Neutrophil (primary cell): ENCODE results near the gene CFL2.

Experiments used
- H3K27ac ChIP-seq: fragments of 200-600 bp; sonication (generic); 2 replicates; pipeline ENCODE4 v1.5.1; 2016; ENCODE audit warnings: mild to moderate bottlenecking, moderate library complexity
- H3K27me3 ChIP-seq: fragments of 200-600 bp; sonication (generic); 2 replicates; pipeline ENCODE4 v1.6.0; 2016; ENCODE audit warnings: mild to moderate bottlenecking
- H3K36me3 ChIP-seq: fragments of 200-600 bp; sonication (generic); 2 replicates; pipeline ENCODE4 v1.5.1; 2017
- H3K4me1 ChIP-seq, 2 experiments: fragments of 200-600 bp in 1 of 2; sonication (generic) in 1 of 2; 1 replicate in 1 of 2; 2 replicates in 1 of 2; pipeline versions ENCODE4 v1.5.1 to v1.6.1; 2013 to 2016; ENCODE audit warnings: low read depth in 1 of 2, low read length in 1 of 2, mild to moderate bottlenecking in 1 of 2, moderate library complexity in 1 of 2; ENCODE audit not compliant: control insufficient read depth in 1 of 2, insufficient read depth in 1 of 2
- H3K4me3 ChIP-seq, 2 experiments: fragments of 200-600 bp in 1 of 2; sonication (generic) in 1 of 2; 1 replicate in 1 of 2; 2 replicates in 1 of 2; pipeline ENCODE4 v1.5.1; 2013 to 2016; ENCODE audit warnings: low read depth in 1 of 2, low read length in 1 of 2, mild to moderate bottlenecking in 1 of 2, moderate library complexity in 1 of 2
- H3K9me3 ChIP-seq: fragments of 200-600 bp; sonication (generic); 2 replicates; pipeline ENCODE4 v1.5.1; 2016
- TF ChIP-seq, protein P1 (sequence below): fragments of 200-600 bp; sonication (generic); IDR thresholded peaks from 2 replicates; pipeline ENCODE4 v1.5.1; 2016; ENCODE audit warnings: antibody characterized with exemption

The CFL2 gene

DNA sequence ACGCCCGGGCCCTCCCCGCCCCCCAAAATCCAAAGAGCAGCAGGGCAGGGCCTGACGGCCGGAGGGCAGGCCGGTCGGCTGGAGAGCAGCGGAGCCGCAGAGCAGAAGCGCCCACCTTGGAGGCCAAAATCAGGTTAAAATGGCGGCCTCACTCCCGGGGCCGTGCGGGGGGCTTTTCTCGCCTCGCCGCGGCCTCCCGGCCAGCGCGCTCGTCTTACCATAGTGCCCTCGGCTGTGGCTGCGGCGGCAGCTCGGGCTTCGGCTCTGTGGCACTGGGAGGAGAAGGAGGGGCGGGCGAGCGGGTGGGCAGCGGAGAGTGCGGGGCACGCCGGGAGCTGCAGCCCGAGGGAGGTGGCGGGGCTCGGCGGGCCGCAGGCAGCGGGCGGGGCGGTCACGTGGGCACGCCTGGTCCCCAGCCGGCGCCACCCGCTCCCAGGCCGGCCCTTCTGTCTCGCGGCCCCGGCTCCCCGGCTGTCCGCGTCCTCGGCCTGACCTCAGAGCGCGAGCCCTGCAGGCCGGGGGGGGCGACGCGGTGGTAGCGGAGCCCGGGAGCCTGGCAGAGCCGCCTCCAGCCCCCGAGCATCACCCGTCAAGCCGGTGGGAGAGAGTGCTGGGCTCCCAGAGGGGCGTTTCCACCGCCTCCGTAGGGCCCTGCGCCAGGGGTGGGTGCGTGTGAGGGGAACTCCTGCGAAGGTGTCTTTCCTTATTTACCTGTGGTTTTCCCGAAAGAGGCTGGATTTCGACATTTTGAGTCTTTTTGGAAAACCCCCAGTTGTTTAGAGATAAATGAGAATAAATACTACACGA lies at the start of gene CFL2:
CFL2 (minus strand) TSS at position 274 of the 807 bp plus-strand sequence; CDS start at position 221, 53 bp downstream.
- TF ChIP-seq, protein P1, sequence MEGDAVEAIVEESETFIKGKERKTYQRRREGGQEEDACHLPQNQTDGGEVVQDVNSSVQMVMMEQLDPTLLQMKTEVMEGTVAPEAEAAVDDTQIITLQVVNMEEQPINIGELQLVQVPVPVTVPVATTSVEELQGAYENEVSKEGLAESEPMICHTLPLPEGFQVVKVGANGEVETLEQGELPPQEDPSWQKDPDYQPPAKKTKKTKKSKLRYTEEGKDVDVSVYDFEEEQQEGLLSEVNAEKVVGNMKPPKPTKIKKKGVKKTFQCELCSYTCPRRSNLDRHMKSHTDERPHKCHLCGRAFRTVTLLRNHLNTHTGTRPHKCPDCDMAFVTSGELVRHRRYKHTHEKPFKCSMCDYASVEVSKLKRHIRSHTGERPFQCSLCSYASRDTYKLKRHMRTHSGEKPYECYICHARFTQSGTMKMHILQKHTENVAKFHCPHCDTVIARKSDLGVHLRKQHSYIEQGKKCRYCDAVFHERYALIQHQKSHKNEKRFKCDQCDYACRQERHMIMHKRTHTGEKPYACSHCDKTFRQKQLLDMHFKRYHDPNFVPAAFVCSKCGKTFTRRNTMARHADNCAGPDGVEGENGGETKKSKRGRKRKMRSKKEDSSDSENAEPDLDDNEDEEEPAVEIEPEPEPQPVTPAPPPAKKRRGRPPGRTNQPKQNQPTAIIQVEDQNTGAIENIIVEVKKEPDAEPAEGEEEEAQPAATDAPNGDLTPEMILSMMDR: no peak
- Histone ChIP-seq H3K9me3 (no peaks in the 10 kb centered on the region), H3K27ac (peak within 1 kb of the TSS; percentile 40), H3K36me3 (no peaks in the 10 kb centered on the region), H3K27me3 (peaks cover 9% of the 10 kb centered on the region), H3K4me3 (peak within 1 kb of the TSS; percentile 69 to 89), H3K4me1 (peaks cover 13 to 19% of the 10 kb centered on the region in 2 experiments)

- no peaks in the 10 kb centered on the region for H3K27me3 ChIP-seq
- H3K4me1 ChIP-seq: no peaks in the 10 kb centered on the region
- H3K27ac ChIP-seq: peak overlapping the region; percentile 21
- peaks cover 93% of the 10 kb centered on the region for H3K36me3 ChIP-seq
- H3K9me3 ChIP-seq: no peaks in the 10 kb centered on the region
- no peak overlapping the region for H3K4me3 ChIP-seq
- TF ChIP-seq, protein P1: no peak
Observed at GRCh38 chr14:34755215-34755614, 40.8 kb upstream of the CFL2 start.

GRCh38 chr14:34754687-34755086 lies 40.3 kb upstream of the CFL2 start:
- H3K27ac ChIP-seq: no peak overlapping the region
- TF ChIP-seq, protein P1: no peak
- H3K27me3 ChIP-seq: no peaks in the 10 kb centered on the region
- no peaks in the 10 kb centered on the region for H3K4me1 ChIP-seq
- no peak overlapping the region for H3K4me3 ChIP-seq
- H3K36me3 ChIP-seq: peaks cover 93% of the 10 kb centered on the region
- no peaks in the 10 kb centered on the region for H3K9me3 ChIP-seq

DNA sequence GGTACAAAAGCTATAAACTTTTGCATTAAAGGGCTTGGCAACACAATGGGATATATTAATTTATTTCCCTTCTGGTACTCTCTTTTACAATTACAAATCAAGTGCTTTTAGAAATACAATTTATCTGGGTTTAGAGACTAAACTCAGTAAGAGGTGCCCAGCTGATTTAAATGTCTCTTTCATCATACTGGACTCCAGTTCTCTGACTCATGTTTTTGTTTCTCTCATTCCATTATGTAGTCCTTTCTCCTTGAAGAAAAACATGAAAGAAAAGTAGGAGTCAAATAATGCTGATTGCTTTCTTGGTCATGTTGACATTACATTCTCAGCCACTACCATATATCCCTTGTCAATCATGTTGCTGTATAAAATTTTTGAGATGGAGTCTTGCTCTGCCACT lies 36.3 kb upstream of the CFL2 start:
- Histone ChIP-seq H3K4me1 (no peaks in the 10 kb centered on the region), H3K9me3 (no peaks in the 10 kb centered on the region), H3K36me3 (peaks cover 56% of the 10 kb centered on the region), H3K27me3 (no peaks in the 10 kb centered on the region), H3K4me3 (no peak overlapping the region), H3K27ac (no peak overlapping the region)
- TF ChIP-seq, protein P1: no peak

GRCh38 chr14:34750233-34750632 lies 35.8 kb upstream of the CFL2 start:
- no peak overlapping the region for H3K27ac ChIP-seq
- H3K4me1 ChIP-seq: no peaks in the 10 kb centered on the region
- TF ChIP-seq, protein P1: no peak
- H3K36me3 ChIP-seq: peaks cover 51% of the 10 kb centered on the region
- no peaks in the 10 kb centered on the region for H3K9me3 ChIP-seq
- no peaks in the 10 kb centered on the region for H3K27me3 ChIP-seq
- H3K4me3 ChIP-seq: no peak overlapping the region
